Fibroblast of upper back skin (primary cell): Measurements from ENCODE around the gene PLCD3.
A peak's percentile ranks its signal among the peaks of the same experiment; 100 is the strongest.
"Not testable (repeated sequence)": the region's sequence is repeated elsewhere in the genome, so short reads cannot be mapped to it uniquely, and the experiment has no call there.

Experiments
- DNase-seq: peaks from one replicate; pipeline ENCODE4 v3.0.0-alpha.2; 2013

The PLCD3 gene

DNA sequence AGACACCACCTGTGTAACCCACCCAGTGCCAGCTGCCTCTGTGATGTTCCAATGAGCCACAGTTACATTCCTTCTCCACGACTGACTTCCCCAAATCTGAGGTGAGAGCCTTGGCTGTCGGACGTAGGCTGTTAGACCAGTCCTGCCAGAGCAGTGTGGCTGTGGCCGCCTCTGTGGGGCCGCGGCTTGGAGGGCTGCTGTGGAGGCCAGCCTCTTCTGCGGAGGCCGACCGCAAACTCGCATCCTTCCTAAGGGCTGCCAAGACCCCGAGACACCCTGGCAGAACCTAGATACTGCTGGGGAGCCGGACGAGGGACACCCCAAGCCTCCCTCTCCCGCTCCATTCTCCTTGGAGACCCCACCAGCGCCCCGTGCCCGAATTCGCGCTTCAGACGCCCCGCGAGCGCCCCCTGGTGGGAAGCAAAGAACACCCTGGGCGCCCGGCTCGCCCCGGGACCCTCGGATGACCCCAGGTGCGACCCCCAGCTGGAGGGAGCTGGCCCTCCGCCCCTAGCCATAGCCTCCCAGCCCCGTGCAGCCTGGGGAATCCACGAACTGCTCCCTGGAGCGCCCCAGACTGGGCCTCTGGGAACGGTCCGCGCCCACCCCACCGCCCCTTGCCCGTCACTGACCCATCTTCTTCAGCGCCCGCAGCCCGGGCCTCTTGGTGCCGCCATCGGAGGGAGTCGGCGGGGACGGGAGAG lies 547 bp downstream of the PLCD3 start:
- DNase-seq, result peak; percentile 21

DNA sequence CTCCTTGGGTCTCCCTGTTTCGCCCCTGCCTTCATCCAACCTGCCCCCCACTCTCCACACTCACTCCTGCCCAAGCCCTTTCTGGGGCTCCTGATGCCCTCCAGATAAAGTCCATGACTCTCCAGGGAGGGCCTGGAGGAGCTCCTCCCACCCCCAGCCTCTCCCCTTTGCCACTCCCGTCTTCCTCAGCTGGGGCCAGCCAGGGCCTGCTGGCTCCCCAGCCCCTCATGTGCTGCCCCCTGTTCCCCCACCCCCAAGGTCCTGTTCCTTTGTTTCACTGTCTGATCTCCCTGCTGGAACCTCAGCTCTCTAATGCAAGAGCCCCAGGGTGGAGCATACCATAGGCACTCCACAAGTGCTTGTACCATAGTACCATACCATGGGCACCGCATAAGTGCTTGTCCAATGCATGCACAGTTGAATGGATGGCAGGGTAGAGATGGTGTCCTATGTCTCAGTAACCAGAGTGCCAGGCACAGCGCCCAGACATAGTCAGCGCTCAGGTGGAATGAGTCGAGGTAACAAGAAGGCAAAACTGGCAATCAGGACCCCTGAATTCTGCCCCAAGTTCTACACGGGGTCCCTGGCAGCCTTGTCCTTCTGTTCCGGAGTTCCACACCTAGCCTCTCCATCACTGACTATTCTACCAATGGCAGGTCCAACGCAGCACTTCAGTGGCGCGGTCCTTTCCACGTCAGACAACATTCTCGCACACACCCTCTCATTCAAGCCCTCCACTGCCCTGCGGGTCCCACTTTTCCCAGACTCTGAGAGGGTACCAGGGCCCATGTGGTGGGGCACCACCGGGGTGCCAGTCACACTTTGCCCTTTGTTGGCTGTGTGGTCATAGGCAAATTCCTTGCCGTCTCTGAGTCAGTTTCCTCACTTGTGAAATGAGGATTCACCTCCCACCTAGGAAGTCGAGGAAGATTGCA lies 1.4 kb downstream of the PLCD3 start:
- no peak for DNase-seq

DNA sequence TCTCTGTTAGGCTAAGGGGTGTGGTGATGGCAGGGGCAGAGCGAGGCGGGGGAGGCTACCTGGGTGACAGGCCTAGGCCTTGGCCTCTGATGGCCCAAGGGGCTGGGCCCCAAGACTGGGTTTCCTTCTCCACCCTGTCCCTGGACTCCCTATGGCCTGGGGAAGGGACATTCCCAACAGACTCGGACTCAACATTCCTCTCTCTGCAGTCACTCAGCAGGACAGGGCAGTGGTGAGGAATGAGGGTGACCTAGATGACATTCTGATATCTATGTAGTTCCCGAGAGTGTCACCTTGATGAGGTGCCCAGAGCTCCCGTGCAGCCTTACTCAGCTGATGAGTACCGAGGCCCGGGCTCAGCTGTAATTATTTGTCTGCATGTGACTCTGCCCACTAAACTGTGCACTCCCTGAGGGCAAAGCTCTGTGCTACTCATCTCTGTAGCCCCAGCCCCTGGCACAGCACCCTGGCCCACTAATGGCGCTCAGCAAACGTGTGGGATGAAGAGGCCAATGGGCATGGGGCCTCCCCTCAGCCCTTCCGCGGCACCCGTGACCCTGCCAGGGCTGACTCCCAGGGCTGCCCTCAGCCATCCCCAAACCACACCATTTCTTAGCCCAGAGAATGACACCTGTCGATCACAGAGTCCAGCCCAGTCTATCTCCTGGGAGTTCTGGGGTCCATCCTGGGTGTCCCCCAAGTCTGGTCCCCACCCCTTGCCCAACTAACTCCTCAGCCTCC lies 2.2 kb downstream of the PLCD3 start:
- no peak for DNase-seq

DNA sequence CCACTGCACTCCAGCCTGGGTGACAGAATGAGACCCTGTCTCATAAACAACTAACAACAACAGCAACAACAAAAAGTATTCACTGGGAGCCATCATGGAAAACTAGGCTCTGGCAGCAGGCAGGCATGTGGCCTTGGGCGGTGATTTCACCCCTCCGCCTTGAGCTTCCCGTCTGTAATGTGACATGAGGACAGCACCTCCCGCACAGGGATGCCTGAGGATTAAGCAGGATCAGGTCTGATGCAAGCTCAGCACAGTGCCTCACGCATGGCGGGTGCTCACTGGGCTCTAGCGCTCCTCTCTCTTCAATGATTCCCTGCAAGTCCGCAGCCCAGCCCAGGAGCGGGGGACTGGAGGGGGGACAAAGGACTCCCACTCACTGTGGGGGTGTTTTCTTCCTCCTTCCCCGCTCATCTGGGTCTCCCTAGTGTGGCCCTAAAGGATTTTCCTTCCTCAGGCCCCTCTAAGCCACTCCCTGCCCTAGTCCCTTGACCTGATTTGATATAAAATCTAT lies 2.8 kb downstream of the PLCD3 start:
- DNase-seq, result peak; percentile 42

DNA sequence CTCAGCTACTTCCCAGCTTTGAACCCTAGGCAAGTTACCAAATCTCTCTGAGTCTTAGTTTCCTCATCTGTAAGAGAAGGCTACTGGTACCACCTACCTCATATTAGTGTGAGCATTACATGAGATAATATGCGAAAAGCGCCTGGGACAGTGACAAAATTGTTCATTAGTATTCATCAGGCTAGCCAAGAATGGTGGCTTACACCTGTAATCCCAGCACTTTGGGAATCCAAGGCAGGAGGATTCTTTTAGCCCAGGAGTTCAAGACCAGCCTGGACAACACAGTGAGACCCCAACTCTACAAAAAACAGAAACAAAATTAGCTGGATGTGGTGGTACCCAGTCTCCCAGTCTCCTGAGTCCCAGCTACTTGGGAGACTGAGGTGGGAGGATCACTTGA lies 3.3 kb downstream of the PLCD3 start:
- DNase-seq, result no peak

DNA sequence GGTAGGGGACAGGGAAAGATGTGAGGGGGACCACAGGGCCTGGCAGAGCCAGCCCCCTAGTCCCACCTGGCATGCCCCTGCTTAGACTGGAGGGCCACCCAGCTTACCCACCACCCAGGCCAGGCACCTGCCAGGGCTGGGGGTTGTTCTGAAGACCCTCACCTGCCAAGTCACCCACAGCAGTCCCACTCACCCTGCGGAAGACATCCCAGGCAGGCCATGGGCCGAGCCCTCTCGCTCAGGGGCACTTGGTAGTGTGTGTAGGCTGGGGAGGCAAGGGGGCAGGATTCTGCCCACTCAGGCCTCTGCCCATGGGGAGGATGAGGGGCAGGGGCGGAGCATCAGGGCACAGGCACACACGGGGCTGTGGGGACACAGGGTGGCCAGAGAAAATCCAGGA lies 4.0 kb downstream of the PLCD3 start:
- no peak for DNase-seq

DNA sequence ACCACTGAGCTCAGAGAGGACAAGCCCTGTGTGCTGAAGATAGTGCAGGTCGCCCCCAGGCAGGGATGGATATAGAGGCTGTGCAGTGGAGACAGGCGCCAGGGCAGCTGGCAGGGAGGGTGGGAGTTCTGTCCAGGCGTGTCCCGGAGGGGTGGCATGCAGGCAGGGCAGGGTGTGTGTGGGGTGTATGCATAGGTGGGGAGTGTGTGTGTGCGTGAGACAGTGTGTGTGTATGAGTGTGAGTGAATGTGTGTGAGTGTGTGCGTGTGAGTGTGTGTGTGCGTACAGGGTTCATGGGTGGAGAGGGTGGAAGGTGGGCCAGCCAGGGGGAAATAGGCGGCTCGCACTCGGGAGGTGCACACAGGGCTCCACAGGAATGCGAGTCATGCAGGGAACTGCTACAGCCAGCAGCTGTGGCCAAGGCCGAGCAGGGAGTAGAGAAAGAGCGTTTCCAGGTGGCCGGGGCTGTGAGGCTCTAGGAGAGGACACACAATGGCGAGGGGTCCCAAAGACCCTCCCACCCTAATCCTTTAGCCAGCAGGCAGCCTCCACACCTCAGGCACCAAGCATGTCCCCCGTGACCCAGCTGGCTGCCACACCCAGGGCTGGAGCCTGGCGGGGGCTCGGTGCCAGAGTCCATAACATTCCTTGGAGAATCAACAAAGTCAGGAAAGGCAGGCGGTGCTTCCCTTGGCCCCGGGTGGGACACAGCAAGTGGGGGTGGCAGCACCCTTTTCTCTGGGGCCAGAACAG lies 4.6 kb downstream of the PLCD3 start:
- peak; percentile 50 for DNase-seq

DNA sequence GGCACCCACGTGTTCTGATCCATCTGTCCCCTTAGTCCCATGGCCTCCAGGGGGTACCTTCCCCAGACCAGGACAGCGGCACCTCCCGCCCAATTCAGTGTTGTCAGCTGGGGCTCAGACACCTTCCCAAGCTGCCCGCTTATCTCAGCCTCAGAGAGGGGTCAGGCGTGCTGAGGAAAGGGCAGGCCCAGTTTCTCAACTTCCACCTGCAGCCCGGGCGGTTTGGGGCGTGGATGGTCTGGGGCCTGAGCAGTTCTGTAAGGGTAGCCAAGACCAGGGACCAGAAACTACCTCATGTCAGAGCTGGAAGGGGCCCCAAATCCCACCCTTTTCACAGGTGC lies 5.1 kb downstream of the PLCD3 start:
- no peak for DNase-seq

DNA sequence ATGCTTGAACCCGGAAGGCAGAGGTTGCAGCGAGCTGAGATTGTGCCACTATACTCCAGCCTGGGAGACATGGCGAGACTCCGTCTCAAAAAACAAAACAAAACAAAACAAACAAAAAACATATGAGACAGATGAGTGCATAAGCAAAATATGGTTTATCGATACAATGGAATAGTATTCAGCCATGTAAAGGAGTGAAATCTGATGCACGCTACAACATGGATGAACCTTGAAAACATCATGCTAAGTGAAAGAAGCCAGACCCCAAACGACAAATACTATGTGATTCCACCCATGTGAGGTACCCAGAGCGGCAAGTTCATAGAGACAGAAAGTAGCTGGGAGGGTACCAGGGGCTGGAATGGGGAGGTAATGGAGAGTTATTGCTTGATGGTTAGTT lies 6.8 kb downstream of the PLCD3 start:
- DNase-seq, result no peak

DNA sequence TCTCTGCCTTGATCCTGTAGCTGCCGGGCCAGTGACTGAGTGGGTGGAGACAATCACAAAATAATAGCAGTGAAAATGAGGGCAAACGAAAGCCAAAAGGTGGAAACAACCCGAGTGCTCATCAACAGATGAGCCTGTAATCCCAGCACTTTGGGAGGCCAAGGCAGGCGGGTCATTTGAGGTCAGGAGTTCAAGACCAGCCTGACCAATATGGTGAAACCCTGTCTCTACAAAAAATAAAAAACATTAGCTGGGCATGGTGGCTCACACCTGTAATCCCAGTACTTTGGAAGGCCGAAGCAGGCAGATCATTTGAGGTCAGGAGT lies 7.6 kb downstream of the PLCD3 start:
- not testable (repeated sequence) for DNase-seq

DNA sequence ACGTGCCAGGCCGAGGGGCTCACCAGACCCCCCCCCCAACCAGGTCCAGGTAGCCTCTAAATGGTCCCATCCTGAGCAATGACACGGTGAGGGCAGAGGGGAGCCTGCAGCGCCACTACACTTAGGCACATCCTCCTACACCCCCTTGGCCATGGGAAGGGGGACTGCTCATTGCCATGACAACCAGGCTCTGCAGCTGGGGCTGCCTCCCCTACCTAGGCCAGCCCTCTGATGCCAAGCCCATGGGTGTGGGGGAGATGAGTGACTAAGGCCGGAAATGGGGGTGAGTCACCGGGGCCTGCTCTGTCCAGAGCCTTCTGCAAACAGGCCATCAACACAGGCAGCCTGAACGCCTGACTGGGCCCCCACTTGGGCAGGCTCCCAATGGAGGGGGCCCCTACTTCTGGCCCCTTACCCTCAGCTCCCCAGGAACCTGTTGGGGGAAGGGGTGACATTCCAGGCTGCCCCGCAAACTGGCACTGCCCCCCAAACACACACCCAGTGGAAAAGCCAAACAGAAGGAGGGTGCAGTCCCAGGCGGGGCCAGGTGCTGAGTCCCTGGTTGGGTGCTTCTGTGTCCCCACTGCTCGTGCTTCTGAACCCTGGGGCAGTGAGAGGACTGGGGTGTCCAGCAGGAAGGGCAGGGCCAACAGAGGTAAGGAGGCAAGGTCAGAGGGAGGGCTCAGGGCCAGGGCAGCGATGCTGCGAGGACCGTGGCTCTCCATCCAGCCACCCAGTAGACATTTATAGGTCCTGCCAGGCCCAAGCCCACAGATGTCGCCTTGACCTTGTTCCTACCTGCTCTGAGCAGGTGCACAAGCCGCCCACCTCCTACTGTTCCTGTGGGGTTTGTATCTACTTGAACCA lies 8.2 kb downstream of the PLCD3 start:
- DNase-seq, result peak; percentile 90

DNA sequence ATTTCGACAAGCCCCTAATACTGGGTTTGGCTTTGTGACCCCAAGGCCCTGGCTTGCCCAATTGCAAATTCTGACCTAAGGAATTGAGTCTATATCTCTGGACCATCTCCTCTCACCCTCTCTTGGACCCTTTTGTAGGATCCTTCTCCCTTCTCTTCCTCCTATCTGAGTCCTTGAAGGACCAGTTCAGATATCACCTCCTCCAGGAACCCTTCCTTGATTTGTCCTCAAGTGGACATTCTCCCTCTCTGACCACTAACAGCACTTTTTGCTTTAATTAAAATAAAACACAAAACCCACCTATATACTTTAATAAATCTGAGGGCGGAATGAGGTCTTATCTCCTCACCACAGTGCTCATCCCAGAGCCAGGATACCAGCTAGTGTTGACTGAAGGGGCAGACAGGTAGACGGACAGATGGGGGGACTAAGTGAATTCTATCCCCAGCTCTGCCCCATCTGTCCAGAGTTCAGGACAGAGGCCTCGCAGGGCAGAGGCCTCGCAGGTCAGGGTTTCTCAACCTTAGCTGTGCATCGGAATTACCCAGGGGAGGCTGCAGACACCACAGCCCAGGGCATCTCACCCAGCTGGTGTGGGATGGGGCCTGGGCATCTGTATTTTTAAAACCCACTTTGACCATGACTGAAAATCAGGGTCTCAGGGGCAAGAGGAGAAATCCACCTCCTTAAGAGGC lies 9.1 kb downstream of the PLCD3 start:
- no peak for DNase-seq

DNA sequence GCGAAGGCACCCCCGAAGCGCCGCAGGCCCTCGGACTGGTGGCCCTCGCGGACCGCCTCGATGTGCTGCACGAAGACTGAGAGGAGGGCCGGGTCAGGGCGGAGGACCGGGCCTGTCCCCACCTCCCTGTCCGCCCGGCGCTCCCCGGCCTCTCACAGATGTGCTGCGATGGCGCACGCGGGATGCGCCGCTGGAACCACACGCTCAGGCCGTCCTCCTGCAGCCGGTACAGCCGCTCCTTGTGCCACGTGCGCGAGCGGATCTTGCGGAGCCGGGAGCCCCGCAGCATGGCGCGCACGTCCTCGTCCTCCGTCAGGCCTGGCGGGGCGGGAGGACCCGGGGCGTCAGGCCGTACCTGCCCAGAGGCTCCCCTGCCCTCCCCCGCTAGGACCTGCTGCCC lies 11.3 kb downstream of the PLCD3 start:
- DNase-seq, result no peak

DNA sequence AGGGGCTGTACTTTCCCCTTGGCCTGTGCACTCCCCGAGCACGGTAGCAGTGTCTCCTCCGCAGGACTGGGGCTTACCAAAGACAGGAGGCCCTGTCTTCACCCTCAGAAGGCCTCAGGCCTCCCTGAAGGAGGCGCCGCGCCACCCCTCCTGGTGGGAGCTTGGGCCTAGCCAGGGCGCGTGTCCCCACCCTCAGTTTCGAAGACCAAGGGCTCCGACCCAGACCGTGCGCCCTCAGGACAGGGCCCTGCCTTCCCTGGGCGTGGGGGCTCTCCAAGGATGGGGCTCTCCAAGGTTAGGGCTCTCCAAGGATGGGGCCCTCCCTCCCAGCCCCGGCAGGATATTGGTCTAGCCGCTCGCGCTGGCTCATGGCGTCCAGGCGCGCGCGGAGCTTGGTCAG lies 11.8 kb downstream of the PLCD3 start:
- no peak for DNase-seq

DNA sequence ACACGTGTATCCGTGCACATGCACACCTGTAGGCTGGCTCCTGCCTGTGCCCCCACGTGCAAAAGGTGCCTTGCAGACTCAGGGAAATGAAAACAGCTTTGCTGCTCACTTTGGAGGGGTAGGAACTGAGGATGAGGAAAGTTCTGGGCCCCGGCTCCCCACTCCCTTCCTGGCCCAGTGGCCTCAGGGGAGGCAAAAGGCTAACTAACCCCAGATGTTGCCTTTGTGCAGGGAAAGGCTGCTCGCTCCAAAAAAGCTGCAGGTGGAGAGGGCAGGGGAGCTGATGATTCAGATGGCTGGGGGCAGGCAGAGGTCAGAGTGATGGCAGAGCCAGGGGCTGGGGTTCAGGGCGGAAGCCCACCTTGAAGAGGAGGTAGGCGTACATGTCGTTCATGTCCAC lies 12.4 kb downstream of the PLCD3 start:
- no peak for DNase-seq

DNA sequence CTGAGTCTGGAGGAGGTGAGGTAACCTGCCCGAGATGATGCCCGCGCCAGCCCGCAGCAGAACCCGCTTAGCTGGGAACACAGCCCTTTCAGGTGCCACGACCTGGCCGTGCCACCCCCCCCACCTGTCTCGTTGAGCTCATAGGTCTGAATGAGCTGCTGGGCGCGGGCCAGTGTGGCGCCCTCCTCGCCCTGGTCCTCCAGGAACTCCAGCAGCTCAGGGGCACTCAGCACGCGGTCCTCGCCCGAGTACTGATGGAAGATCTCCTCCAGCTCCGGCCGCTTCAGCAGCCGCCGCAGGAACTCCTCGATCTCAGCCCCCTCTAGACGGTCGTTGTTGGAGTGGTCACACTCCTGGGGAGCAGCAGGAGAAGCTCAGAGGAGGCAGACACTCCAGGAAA lies 13.6 kb downstream of the PLCD3 start:
- no peak for DNase-seq

DNA sequence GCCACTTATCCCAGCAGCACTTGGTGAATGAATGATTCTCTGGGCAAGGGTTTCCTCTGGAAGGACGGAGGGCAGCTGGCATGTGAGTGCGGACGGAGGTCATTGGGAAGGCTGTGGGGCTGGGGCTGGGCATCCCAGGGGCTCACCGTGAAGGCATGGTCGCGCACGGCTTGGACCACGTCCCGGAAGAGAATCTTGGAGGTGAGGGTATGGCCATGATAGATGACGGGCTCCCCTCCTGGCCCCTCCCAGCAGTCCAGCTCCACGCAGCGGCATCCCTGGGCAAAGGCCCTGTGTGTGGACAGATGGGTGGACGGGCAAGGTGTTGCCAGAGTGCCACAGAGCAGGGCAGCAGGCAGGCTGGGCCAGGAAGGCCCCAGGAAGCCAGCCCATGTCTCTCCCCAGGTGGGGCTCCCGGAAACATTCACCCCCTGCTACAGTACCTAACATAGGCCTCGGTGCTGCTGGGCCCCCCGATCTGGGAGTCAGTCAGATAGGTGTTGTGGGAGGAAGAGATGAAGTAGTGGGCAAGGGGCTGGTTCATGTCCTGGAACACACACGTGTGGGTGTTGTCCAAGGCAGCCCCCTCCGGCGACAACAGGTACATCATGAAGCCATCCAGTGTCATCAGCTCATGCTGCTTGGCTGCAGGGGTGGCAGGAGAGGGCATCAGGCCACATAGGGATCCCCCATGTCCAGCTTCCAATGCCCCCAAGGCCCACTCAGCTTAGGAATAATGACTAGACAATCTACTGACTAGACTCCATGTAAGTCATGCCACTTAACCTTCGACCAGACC lies 14.3 kb downstream of the PLCD3 start:
- no peak for DNase-seq

DNA sequence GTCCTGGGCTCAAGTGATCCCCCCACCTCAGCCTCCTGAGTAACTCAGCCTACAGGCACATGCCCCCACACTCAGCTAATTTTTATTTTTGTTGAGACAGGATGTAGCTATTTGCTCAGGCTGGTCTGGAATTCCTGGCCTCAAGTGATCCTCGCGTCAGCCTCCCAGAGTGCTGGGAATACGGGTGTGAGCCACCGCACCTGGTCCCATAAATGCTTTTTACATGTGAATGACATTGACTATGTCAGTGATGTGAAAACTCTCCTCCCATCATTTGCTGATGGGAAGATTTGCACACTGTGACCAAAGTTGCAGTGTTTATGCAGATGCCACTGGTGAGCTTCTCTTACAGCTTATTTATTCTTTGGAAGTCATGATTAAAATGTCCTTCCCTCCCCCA lies 15.0 kb downstream of the PLCD3 start:
- DNase-seq, result no peak

DNA sequence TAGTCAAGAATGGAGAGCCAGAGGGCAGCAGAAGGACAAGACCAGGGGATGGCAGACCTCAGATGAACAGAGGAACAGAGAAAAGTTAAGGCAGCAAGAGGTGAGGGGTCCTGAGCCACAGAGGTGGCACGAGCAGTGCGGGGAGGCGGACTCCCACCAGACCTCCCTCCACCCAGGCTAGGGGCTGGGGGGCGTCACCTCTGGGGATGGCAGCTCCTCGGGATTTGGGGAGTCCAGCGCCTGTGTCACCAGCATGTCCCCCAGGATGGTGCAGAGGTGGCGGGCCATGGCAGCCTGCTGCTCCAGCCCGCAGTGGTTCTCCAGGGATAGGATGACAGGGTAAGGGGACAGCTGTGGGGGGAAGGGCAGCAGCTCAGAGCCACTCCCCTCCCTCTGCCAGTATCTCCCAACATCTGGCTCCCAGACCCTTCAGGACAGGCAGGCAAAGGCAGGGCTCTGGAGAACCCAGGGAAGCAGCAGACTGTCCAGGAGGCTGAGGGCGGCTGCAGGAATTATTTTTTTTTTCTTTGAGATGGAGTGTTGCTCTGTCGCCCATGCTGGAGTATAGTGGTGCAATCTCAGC lies 15.8 kb downstream of the PLCD3 start:
- DNase-seq, result peak; percentile 23

DNA sequence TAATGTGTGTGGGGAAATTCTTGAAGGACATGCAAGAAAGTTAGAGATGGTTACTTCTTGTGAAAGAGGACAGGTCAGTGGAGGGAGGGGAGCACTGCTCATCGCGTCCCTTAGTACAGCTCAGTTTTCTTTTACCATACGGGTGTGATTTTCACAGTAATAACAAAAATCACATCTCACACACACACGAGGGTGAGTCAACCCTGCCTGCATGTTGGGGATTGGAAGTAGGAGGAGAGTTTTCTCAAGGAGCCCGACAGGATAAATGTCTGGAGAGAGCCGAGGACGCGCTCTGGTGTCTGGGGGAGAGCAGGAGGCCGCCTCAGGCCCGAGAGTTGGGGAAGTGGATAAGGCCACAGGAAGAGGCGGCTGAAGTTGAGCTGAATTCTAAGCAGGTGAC lies 16.4 kb downstream of the PLCD3 start:
- DNase-seq, result peak; percentile 51
